SU-DHL-6 (cell line): Measurements from ENCODE around the gene GLI3.

ENCODE experiments used
- H2AFZ ChIP-seq: fragments of 200-600 bp; sonication (generic); 2 replicates; pipeline ENCODE4 v1.6.1; 2014; ENCODE audit warnings: low read depth, mild to moderate bottlenecking, moderate library complexity, mixed read lengths, antibody characterized with exemption, low read length; ENCODE audit not compliant: severe bottlenecking
- H3F3A ChIP-seq: fragments of 200-600 bp; shearing (Covaris generic); 2 replicates; pipeline ENCODE4 v1.6.0; 2016; ENCODE audit warnings: antibody characterized with exemption, mild to moderate bottlenecking; ENCODE audit not compliant: insufficient read depth
- H3K27ac ChIP-seq: fragments of 200-600 bp; sonication (generic); 2 replicates; pipeline ENCODE4 v1.5.1; 2016; ENCODE audit warnings: low read depth, mild to moderate bottlenecking, low read length, moderate library complexity, mixed read lengths
- H3K27me3 ChIP-seq: fragments of 200-600 bp; sonication (generic), shearing (Covaris generic); 2 replicates; pipeline ENCODE4 v1.6.0; 2014; ENCODE audit warnings: mild to moderate bottlenecking, low read length
- H3K36me3 ChIP-seq: fragments of 200-600 bp; sonication (generic); 2 replicates; pipeline ENCODE4 v1.6.1; 2014; ENCODE audit warnings: mild to moderate bottlenecking, low read length, mixed read lengths
- H3K4me2 ChIP-seq: fragments of 300-600, 200-600 bp; shearing (Covaris generic), sonication (generic); 2 replicates; pipeline ENCODE4 v1.6.0; 2014; ENCODE audit warnings: low read length, low read depth, mild to moderate bottlenecking; ENCODE audit not compliant: poor library complexity, severe bottlenecking
- H3K4me3 ChIP-seq: fragments of 200-600 bp; sonication (generic); 2 replicates; pipeline ENCODE4 v1.5.1; 2014; ENCODE audit warnings: antibody characterized with exemption, low read length, mild to moderate bottlenecking, mixed read lengths; ENCODE audit not compliant: insufficient read depth, poor library complexity, severe bottlenecking
- H3K79me2 ChIP-seq: fragments of 200-600 bp; sonication (generic); 2 replicates; pipeline ENCODE4 v1.6.1; 2014; ENCODE audit warnings: mild to moderate bottlenecking, low read length, moderate library complexity; ENCODE audit not compliant: insufficient read depth
- H3K9ac ChIP-seq: fragments of 200-600 bp; sonication (generic); 2 replicates; pipeline ENCODE4 v1.7.0; 2014; ENCODE audit warnings: mild to moderate bottlenecking, low read length
- H3K9me2 ChIP-seq: fragments of 200-600 bp; sonication (generic); replicated peaks from 2 replicates; pipeline ENCODE4 v1.6.1; 2014; ENCODE audit warnings: low read length; ENCODE audit not compliant: insufficient read depth
- H3K9me3 ChIP-seq: fragments of 200-600 bp; sonication (generic); 2 replicates; pipeline ENCODE4 v1.6.1; 2014; ENCODE audit warnings: low read length, mixed read lengths; ENCODE audit not compliant: insufficient read depth
- H4K20me1 ChIP-seq: fragments of 200-600 bp; sonication (generic); 2 replicates; pipeline ENCODE4 v1.6.1; 2014; ENCODE audit warnings: low read depth, mild to moderate bottlenecking, antibody characterized with exemption, low read length, moderate library complexity, mixed read lengths
- EZH2phosphoT487 ChIP-seq: fragments of 200-600 bp; sonication (generic), shearing (Covaris generic); conservative IDR thresholded peaks from 2 replicates; pipeline ENCODE4 v1.6.1; 2018; ENCODE audit warnings: mild to moderate bottlenecking, antibody characterized with exemption, low read length, moderate library complexity, mixed read lengths
- TF ChIP-seq, protein P1 (sequence below): fragments of 200-600 bp; sonication (generic); IDR thresholded peaks from one replicate; pipeline ENCODE4 v1.5.1; 2017; ENCODE audit warnings: antibody characterized with exemption, mild to moderate bottlenecking, low read length, moderate library complexity; ENCODE audit not compliant: insufficient read depth, poor library complexity, severe bottlenecking

GLI3 gene

DNA sequence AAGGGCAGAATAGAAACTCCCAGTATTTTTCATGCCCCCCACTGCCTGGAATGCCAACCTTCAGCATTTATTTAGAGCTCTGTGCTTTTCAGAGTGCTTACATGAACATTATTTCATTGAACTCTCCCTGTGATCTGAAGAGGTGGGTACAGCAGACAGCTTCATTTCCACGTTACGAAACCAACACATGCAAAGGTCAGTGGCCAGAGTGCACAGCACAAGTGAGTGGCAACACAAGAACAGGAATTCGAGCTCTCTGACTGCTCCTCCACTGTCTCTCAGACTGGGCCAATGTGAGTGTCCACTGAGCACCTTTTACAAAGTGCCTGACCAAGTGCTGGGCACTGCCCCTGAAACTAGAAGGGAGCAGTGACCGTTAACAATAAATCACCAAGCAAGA, 162.9 kb downstream of the GLI3 start:
- Histone ChIP-seq H3K9ac (no peak overlapping the region), H2AFZ (no peak overlapping the region), H3K9me3 (no peaks in the 10 kb centered on the region), H3K4me3 (no peak overlapping the region), H3K36me3 (no peaks in the 10 kb centered on the region), H3K27me3 (no peaks in the 10 kb centered on the region), H3K4me2 (no peak overlapping the region), H3K9me2 (no peaks in the 10 kb centered on the region), H3F3A (no peaks in the 10 kb centered on the region), H3K79me2 (no peaks in the 10 kb centered on the region), H4K20me1 (no peaks in the 10 kb centered on the region), H3K27ac (no peak overlapping the region)
- TF ChIP-seq, protein P1, sequence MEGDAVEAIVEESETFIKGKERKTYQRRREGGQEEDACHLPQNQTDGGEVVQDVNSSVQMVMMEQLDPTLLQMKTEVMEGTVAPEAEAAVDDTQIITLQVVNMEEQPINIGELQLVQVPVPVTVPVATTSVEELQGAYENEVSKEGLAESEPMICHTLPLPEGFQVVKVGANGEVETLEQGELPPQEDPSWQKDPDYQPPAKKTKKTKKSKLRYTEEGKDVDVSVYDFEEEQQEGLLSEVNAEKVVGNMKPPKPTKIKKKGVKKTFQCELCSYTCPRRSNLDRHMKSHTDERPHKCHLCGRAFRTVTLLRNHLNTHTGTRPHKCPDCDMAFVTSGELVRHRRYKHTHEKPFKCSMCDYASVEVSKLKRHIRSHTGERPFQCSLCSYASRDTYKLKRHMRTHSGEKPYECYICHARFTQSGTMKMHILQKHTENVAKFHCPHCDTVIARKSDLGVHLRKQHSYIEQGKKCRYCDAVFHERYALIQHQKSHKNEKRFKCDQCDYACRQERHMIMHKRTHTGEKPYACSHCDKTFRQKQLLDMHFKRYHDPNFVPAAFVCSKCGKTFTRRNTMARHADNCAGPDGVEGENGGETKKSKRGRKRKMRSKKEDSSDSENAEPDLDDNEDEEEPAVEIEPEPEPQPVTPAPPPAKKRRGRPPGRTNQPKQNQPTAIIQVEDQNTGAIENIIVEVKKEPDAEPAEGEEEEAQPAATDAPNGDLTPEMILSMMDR: no peak
- TF ChIP-seq EZH2phosphoT487: no peak

GRCh38 chr7:42071372-42072261, 165.4 kb downstream of the GLI3 start:
- Histone ChIP-seq H3K79me2 (no peaks in the 10 kb centered on the region), H3K36me3 (no peaks in the 10 kb centered on the region), H3K27me3 (no peaks in the 10 kb centered on the region), H2AFZ (no peak overlapping the region), H3F3A (no peaks in the 10 kb centered on the region), H3K4me2 (no peak overlapping the region), H3K4me3 (no peak overlapping the region), H3K9ac (no peak overlapping the region), H3K9me2 (no peaks in the 10 kb centered on the region), H4K20me1 (no peaks in the 10 kb centered on the region), H3K9me3 (no peaks in the 10 kb centered on the region), H3K27ac (no peak overlapping the region)
- TF ChIP-seq EZH2phosphoT487: no peak
- TF ChIP-seq, protein P1: no peak

- H3K9me2 ChIP-seq: no peaks in the 10 kb centered on the region
- no peak overlapping the region for H3K4me3 ChIP-seq
- no peaks in the 10 kb centered on the region for H4K20me1 ChIP-seq
- H3K4me2 ChIP-seq: no peak overlapping the region
- H3K79me2 ChIP-seq: no peaks in the 10 kb centered on the region
- no peak overlapping the region for H2AFZ ChIP-seq
- no peaks in the 10 kb centered on the region for H3K36me3 ChIP-seq
- no peak overlapping the region for H3K27ac ChIP-seq
- H3K9ac ChIP-seq: no peak overlapping the region
- H3K9me3 ChIP-seq: no peaks in the 10 kb centered on the region
- no peaks in the 10 kb centered on the region for H3K27me3 ChIP-seq
- TF ChIP-seq, protein P1: no peak
- TF ChIP-seq EZH2phosphoT487: no peak
- no peaks in the 10 kb centered on the region for H3F3A ChIP-seq
These were observed 166.9 kb downstream of the GLI3 start for GRCh38 chr7:42070068-42070467.
